Activated CD4-positive, alpha-beta T cell treated with anti-CD3 and anti-CD28 coated beads, Interleukin-2, amount 10 ng/mL, durations not matched to agents 24 days and 14 days (primary cell): Measurements from ENCODE around the gene RNGTT. TPM values are rescaled to one million over a fixed set of nuclear protein-coding genes. Genes with fewer than 3 reads are reported as not detected.

Source experiments
- DNase-seq: peaks from one replicate; pipeline ENCODE4 v3.0.0; 2022
- H3K27ac Mint-ChIP-seq: one replicate; pipeline ENCODE4 v1.8.0; 2022; ENCODE audit warnings: mild to moderate bottlenecking, mixed read lengths
- H3K27me3 Mint-ChIP-seq: one replicate; pipeline ENCODE4 v1.8.0; 2022; ENCODE audit warnings: mixed read lengths
- H3K36me3 Mint-ChIP-seq: one replicate; pipeline ENCODE4 v1.8.0; 2022; ENCODE audit warnings: low read depth, mild to moderate bottlenecking, mixed read lengths
- H3K4me1 Mint-ChIP-seq: one replicate; pipeline ENCODE4 v1.8.0; 2021; ENCODE audit warnings: mixed read lengths
- H3K4me3 Mint-ChIP-seq: one replicate; pipeline ENCODE4 v1.8.0; 2022; ENCODE audit warnings: mild to moderate bottlenecking, moderate library complexity, mixed read lengths
- H3K9me3 Mint-ChIP-seq: one replicate; pipeline ENCODE4 v1.8.0; 2021; ENCODE audit warnings: mixed read lengths
- intact Hi-C: fragments of 100-400 bp; cut with micrococcal nuclease; formaldehyde crosslinking; loops from one replicate; pipeline ENCODE4 v1.15.1; 2023
- total RNA-seq: library from RNA; stranded (reverse); gene quantifications from 2 replicates; pipeline ENCODE4 v1.2.3, GENCODE V29; 2022

RNGTT gene
- 23.8 and 25.9 TPM in 2 replicates for total RNA-seq

DNA sequence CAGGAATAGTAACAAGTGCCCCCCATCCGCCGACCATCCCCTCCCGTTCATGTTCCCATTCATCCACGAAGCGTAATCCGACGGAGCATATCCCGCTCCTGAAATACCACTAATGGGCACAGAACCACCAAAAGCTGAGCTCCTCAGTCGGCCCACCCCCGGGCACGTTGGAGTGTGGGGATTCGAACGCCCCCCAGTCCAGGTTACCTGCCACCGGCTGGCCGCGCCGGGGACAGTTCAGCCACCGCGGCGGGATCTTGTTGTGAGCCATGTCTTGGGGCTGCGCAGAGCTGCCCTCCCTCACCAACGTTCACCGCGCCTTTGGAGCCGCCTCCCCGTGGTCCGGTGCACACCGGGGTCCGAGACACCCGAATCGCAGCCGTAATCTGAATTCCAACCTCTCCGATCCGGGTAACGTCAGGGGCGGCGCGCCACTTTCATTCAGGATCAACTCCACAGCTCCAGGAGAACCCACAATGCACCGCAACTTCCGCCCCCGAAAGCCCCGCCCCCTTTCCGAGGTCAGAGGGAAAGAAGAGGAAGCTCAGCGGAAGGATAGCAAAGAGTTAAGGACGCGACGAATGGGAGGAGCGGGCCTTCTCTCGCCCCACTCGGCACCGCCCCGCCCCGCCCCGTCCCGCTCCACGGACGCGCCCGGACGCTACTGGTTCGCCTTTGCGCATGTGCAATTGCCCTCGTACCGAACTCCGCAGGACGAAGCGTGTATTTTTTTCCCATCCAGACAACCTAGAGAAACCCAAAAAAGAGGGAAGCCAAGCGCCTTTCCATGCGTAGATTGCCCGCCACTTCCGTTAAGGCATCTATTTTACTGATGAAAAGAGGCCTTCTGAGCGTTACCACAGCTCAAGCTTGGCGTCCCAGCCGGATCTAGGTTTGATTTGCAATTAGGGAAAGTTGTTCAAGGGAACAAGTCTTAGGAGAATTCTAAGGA lies at the start of gene RNGTT:
RNGTT (minus strand) TSS at position 480 of the 952 bp plus-strand sequence; CDS start at position 271, 209 bp downstream.
- Mint-ChIP-seq H3K27ac (peak within 1 kb of the TSS; percentile 94), H3K4me1 (peaks cover 25% of the 10 kb centered on the region), H3K27me3 (peaks cover 4% of the 10 kb centered on the region), H3K4me3 (peak within 1 kb of the TSS; percentile 98), H3K36me3 (peaks cover 8% of the 10 kb centered on the region), H3K9me3 (no peaks in the 10 kb centered on the region)
- intact Hi-C loops: loop anchor here (1.0 to 10.0 kb wide), 8 partner anchors 117 to 1806 kb away; partner anchors contain the start of genes AKIRIN2, GJB7, LYRM2 and ORC3
- DNase-seq: peak; percentile 99

DNA sequence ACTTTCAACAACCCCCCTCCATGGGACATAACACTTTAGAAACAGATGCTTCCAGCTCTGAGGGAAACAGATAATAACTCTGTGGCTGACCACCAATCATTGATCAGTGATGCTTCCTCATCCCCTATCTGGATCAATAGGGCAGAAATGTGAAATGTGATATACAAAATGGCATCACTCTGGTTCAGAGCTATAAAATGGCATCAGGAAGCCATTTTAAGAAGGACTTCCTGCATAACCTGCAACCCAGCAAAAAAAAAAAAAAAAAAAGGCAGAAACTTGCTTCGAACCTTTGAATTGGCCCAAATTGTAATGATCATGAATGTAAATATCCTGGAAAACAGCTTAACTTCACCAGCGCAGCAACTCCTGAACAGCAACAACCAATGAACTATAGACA lies 48.0 kb upstream of the RNGTT start:
- Mint-ChIP-seq H3K27ac (no peak overlapping the region), H3K27me3 (no peaks in the 10 kb centered on the region), H3K9me3 (peaks cover 8% of the 10 kb centered on the region), H3K36me3 (no peaks in the 10 kb centered on the region), H3K4me1 (peaks cover 4% of the 10 kb centered on the region), H3K4me3 (no peak overlapping the region)
- intact Hi-C loops: no loop called here
- no peak for DNase-seq

DNA sequence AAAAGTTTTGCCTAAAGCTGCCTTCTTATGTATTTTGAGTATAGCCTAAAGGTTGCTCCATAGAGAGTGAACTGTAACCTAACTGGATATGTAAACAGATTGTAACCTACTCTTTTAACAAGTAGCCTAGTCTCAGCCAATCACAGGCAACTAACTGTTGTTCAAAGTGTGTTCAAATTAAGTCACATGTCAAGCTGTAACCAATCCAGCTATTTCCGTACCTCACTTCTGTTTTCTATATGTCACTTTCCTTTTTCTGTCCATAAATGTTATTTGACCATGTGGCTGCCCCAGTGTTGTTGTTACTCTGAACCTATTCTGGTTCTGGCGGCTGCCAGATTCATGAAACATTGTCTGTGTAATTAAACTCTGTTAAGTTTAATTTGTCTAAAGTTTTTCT lies 47.4 kb upstream of the RNGTT start:
- Mint-ChIP-seq H3K27me3 (no peaks in the 10 kb centered on the region), H3K4me1 (peaks cover 4% of the 10 kb centered on the region), H3K9me3 (peaks cover 5% of the 10 kb centered on the region), H3K36me3 (no peaks in the 10 kb centered on the region), H3K4me3 (no peak overlapping the region), H3K27ac (no peak overlapping the region)
- DNase-seq: no peak
- intact Hi-C loops: no loop called here

DNA sequence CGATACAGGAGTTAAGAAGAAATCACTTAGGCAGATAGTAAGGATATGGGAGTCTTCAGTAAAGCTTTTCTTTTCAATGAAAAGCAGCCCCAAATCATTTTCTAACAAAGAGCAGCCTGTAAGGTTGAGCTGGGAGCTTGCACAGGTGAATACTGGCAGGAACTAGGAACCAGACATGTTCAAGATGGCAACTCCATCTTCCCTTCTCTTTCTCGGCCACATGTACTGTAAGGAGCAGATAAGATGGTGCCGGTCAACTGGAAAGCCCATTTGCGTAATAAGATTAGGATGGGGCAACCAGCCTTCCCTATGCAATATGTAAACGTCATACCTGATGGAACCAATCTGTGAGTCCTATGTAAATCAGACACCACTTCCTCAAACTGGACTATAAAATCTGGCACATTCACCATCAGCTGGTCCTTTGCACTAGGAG lies 46.2 kb upstream of the RNGTT start:
- Mint-ChIP-seq H3K9me3 (peaks cover 5% of the 10 kb centered on the region), H3K36me3 (no peaks in the 10 kb centered on the region), H3K4me3 (no peak overlapping the region), H3K27me3 (no peaks in the 10 kb centered on the region), H3K27ac (no peak overlapping the region), H3K4me1 (peaks cover 4% of the 10 kb centered on the region)
- intact Hi-C loops: no loop called here
- no peak for DNase-seq

DNA sequence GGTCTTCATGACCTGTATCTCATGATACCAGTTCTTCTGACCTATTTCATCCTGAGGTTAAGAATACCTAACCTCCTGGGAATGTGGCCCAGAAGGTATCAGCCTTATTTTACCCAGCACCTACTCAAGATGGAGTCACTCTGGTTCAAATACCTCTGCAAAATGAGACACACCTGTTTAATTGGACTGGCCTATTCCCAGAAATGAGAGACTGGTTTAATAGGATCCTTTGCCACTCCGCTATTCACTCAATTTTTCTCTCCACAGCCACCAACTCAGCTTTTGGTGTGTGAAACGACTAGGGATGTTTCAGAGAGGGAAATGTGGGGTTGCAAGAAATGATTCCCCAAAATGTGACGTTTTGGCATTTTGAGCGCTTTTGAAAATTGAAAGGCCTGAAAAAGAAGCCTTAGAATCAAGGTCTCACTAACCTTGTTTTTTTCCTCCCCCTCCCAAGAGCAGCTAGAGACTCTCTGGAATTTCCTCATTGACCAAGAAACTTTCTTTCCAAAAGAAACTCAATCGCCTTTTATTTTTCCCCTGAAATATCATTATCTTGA lies 45.5 kb upstream of the RNGTT start:
- peaks cover 5% of the 10 kb centered on the region for H3K9me3 Mint-ChIP-seq
- H3K27me3 Mint-ChIP-seq: no peaks in the 10 kb centered on the region
- H3K27ac Mint-ChIP-seq: no peak overlapping the region
- no peak for DNase-seq
- no peaks in the 10 kb centered on the region for H3K36me3 Mint-ChIP-seq
- H3K4me3 Mint-ChIP-seq: no peak overlapping the region
- intact Hi-C loops: no loop called here
- H3K4me1 Mint-ChIP-seq: peaks cover 4% of the 10 kb centered on the region

DNA sequence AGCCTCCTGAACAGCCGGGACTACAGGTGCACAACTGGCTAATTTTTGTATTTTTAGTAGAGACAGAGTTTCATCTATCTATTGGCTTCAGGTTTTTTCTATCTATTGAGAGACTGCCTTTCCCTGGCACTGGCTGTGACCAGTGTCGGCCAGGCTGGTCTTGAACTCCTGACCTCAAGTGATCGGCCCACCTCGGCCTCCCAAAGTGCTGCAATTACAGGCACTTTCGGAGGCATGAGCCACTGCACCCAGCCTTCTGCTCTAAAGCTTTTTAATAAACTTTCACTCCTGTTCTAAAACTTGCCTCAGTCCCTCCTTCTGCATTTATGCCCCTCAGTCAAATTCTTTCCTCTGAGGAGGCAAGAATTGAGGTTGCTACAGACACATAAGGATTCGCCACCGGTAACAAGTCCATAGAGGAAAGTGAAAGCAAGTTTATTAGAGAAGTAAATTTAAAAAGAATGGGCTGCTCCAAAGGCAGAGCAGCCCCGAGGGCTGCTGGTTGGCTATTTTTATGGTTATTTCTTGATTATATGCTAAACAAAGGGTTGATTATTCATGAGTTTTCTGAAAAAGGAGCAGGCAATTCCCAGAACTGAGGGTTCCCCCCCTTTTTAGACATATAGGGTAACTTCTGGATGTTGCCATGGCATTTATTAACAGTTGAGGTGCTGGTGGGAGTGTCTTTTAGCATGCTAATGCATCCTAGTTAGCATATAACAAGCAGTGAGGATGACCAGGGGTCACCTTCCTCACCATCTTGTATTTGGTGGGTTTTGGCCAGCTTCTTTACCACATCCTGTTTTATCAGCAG lies 44.8 kb upstream of the RNGTT start:
- H3K9me3 Mint-ChIP-seq: peaks cover 5% of the 10 kb centered on the region
- no peaks in the 10 kb centered on the region for H3K36me3 Mint-ChIP-seq
- no peaks in the 10 kb centered on the region for H3K27me3 Mint-ChIP-seq
- DNase-seq: no peak
- peaks cover 4% of the 10 kb centered on the region for H3K4me1 Mint-ChIP-seq
- no peak overlapping the region for H3K4me3 Mint-ChIP-seq
- no peak overlapping the region for H3K27ac Mint-ChIP-seq
- intact Hi-C loops: no loop called here

DNA sequence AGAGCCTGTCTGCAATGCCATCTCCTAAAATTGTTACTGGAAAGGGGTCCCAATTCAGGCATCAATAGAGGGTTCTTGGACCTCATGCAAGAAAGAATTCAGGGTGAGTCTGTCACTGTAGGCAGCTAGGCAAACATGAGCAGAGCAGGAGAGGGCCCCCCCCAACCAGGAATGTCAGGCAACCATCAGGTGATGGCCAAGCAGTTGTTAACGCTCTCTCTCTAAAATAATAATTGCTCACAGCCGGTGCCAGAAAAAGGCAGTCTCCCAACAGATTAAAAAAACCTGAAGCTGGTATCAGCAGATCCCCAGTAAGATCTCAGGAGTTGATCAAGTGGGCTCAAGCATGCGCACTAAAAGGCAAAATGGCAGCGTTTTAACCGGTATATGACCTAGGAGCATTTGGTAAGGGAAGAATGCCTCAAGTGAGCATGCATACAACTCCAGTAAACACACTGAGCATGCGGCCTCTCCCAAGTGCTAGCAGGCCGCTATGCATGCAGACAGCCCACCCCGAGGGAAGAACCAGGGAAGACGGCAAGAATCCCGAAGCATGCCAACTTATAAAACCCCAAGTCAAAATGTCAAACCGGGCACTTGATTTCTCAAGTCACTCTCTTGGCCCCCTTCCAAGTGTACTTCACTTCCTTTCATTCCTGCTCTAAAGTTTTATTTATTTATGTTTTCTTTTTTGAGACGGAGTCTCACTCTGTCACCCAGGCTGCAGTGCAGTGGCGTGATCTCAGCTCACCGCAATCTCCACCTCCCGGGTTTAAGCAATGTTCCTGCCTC lies 44.0 kb upstream of the RNGTT start:
- intact Hi-C loops: no loop called here
- Mint-ChIP-seq H3K9me3 (peaks cover 5% of the 10 kb centered on the region), H3K4me3 (no peak overlapping the region), H3K4me1 (peaks cover 4% of the 10 kb centered on the region), H3K36me3 (no peaks in the 10 kb centered on the region), H3K27me3 (no peaks in the 10 kb centered on the region), H3K27ac (no peak overlapping the region)
- DNase-seq: no peak

DNA sequence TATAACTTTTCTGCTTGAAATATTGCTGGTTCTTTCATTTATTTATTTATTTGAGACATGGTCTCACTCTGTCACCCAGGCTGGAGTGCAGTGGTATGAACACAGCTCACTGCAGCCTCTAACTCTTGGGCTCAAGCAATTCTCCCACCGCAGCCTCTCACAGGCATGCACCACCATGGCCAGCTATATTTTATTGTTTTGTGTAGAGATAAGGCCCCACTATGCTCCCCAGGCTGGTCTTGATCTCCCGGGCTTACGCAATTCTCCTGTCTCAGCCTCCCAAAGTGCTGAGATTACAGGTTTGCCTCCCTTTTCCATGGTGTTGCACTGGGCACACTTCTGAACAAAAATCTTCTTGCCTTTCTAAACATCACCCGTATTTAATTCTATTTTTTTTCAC lies 39.1 kb upstream of the RNGTT start:
- Mint-ChIP-seq H3K27ac (no peak overlapping the region), H3K9me3 (no peaks in the 10 kb centered on the region)
- intact Hi-C loops: no loop called here

DNA sequence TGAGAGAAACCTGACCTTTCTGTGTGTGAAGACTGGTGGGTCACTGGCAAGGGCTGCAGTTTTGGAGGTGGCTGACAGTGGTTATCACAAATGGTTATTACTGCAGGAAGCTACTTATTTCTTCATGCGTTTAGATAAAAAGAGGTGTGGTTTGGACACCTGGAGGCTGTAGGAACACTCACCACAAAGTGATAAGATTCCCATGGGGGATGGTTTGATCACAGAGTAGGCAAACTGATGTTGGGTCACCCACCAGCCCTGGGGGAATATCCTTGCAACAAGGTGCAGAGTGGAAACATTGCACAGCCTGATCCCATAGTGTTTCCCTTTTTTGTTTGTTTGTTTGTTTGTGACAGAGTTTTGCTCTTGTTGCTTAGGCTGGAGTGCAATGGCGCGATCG lies 33.9 kb upstream of the RNGTT start:
- Mint-ChIP-seq H3K36me3 (no peaks in the 10 kb centered on the region), H3K4me3 (no peak overlapping the region), H3K27ac (no peak overlapping the region), H3K4me1 (no peaks in the 10 kb centered on the region), H3K27me3 (peaks cover 4% of the 10 kb centered on the region), H3K9me3 (no peaks in the 10 kb centered on the region)
- intact Hi-C loops: no loop called here
- DNase-seq: no peak

More for the DNA sequence above, 39.1 kb upstream of the RNGTT start:
- Mint-ChIP-seq H3K4me1 (no peaks in the 10 kb centered on the region), H3K4me3 (no peak overlapping the region), H3K36me3 (no peaks in the 10 kb centered on the region), H3K27me3 (peaks cover 4% of the 10 kb centered on the region)
- DNase-seq: no peak

DNA sequence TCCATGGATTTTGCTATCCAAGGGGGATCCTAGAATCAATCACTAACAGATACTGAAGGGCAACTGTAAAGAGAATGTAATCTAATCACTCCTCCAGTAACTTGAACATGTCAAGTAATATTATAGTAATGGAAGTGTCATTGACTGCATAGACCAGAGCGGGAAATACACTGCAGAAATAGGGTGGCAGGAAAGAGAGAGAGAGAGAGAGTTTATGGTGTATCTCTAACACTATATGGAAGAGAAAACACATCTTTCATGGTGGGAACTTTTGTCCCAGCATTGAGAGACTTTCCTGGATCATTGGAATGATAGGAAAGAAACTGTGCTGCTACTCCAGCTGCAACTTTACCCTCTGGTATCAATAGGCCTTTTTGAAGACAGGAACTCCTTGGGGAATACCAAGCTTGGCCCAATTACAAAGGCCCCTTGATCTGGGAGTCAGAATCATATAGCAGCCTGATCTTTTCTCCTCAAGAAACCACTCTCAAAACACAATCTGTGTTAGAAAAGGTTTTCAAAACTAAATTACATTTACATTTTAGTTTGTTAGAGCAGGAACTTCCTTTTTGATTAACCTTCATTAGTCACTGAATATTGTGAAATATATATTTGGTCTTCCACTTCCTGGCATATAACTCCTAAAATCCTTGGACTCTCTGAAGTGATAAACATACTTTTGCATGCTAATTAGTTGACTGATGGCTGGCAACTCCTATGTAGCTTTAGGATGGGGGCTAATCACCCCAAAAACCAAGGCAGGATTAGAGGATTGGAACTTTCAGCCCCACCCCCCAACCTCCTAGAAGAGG lies 29.5 kb upstream of the RNGTT start:
- Mint-ChIP-seq H3K36me3 (no peaks in the 10 kb centered on the region), H3K9me3 (no peaks in the 10 kb centered on the region)
- intact Hi-C loops: no loop called here

DNA sequence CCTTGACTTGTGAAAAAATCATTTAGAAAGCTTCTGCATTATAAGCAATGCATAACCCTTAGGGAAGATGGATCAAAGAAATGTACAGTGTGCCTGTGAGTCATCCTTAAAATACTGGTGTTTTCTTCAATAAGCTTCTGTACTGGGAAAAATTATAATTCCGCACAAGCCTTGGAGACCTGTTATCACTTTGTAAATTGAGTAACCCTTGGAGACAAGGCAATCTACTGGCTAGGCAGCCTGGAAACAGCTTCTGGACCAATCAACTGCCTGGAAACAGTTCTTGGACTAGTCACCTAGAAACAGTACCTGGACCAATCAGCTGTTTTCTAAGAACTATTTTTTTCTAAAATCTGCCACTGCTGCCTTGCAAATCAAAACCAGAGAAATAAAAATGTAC lies 25.8 kb upstream of the RNGTT start:
- Mint-ChIP-seq H3K4me1 (no peaks in the 10 kb centered on the region), H3K27me3 (no peaks in the 10 kb centered on the region), H3K27ac (no peak overlapping the region), H3K36me3 (no peaks in the 10 kb centered on the region), H3K4me3 (no peak overlapping the region), H3K9me3 (no peaks in the 10 kb centered on the region)
- intact Hi-C loops: no loop called here
- no peak for DNase-seq

More for the DNA sequence above, 29.5 kb upstream of the RNGTT start:
- H3K27me3 Mint-ChIP-seq: no peaks in the 10 kb centered on the region
- H3K4me3 Mint-ChIP-seq: no peak overlapping the region
- H3K27ac Mint-ChIP-seq: no peak overlapping the region
- no peaks in the 10 kb centered on the region for H3K4me1 Mint-ChIP-seq
- DNase-seq: no peak

DNA sequence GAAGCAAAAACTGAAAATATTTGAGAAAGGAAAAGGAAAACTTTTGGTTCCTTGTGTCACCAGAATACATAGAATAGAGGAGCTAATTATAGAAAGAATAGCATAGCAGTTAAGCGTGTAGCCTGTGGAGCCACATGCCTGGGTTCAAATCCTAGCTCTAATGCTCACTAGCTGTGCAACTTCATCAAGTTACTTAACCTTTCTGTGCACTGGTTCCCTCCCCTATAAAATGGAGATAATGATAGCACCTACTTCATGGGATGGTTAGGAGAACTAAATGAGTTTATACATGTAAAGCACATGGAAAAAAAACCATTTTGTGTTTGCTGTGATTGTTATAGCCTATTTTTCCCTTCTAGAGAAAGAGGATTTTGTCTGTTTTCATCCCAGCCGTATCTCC lies 24.5 kb upstream of the RNGTT start:
- no peak for DNase-seq
- intact Hi-C loops: no loop called here
- no peaks in the 10 kb centered on the region for H3K27me3 Mint-ChIP-seq
- no peaks in the 10 kb centered on the region for H3K4me1 Mint-ChIP-seq
- no peaks in the 10 kb centered on the region for H3K36me3 Mint-ChIP-seq
- H3K27ac Mint-ChIP-seq: no peak overlapping the region
- H3K4me3 Mint-ChIP-seq: no peak overlapping the region
- H3K9me3 Mint-ChIP-seq: no peaks in the 10 kb centered on the region
